Mesothelial cell of epicardium (in vitro differentiated cells): ENCODE results near the gene RAPGEF4. TPM values are rescaled to one million over a fixed set of nuclear protein-coding genes. Genes with fewer than 3 reads are reported as not detected.

Experiments
- DNase-seq, 2 experiments: peaks; one replicate each; pipeline ENCODE4 v3.0.0; 2021; ENCODE audit warnings: low spot score in 2 of 2; ENCODE audit not compliant: unreplicated experiment in 2 of 2
- H3K27ac Mint-ChIP-seq: 2 replicates; pipeline ENCODE4 v1.8.0; 2021; ENCODE audit warnings: mixed read lengths
- H3K27me3 Mint-ChIP-seq: 2 replicates; pipeline ENCODE4 v1.8.0; 2021; ENCODE audit warnings: low read depth, mixed read lengths
- H3K36me3 Mint-ChIP-seq: 2 replicates; pipeline ENCODE4 v1.8.0; 2021; ENCODE audit warnings: mixed read lengths
- H3K4me1 Mint-ChIP-seq: 2 replicates; pipeline ENCODE4 v1.8.0; 2021; ENCODE audit warnings: mixed read lengths
- H3K4me3 Mint-ChIP-seq: 2 replicates; pipeline ENCODE4 v1.8.0; 2021; ENCODE audit warnings: mild to moderate bottlenecking, moderate library complexity, mixed read lengths
- H3K9me3 Mint-ChIP-seq: 2 replicates; pipeline ENCODE4 v1.8.0; 2021; ENCODE audit warnings: mixed read lengths
- CTCF ChIP-seq: fragments of 200-600 bp; sonication (generic); IDR thresholded peaks from one replicate; pipeline ENCODE4 v1.5.0; 2021; ENCODE audit warnings: antibody characterized with exemption; ENCODE audit not compliant: unreplicated experiment
- total RNA-seq: library from RNA; stranded (reverse); gene quantifications from 3 replicates; pipeline ENCODE4 v1.2.1, GENCODE V29; 2021

The RAPGEF4 gene
- total RNA-seq, 1 donor from 2014 or later: 24.7 TPM

- Mint-ChIP-seq H3K36me3 (no peaks in the 10 kb centered on the region), H3K4me1 (peaks cover 24% of the 10 kb centered on the region), H3K9me3 (peaks cover 4% of the 10 kb centered on the region), H3K4me3 (no peak overlapping the region), H3K27me3 (no peaks in the 10 kb centered on the region), H3K27ac (no peak overlapping the region)
- DNase-seq: no peak
- no peak for TF ChIP-seq CTCF
These were observed 212.0 kb downstream of the RAPGEF4 start for GRCh38 chr2:172947461-172948153.

DNA sequence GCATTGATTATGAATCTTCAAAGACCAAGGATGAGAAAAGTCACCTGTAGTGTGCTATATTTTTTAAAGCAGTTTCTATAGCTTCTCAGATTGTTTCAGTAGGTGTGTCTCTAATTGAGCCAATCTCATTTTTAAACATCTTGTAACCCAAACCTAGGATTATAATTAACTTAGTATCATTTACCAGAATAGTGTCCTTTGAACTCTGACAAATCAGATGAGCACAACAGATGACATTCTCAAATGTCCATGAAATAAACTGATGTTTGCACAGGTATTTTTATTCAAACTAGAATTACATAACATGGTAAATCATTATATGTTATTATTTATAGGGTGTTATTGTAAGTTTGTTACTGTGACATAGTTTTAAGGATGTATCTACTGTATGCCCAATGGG, 213.9 kb downstream of the RAPGEF4 start:
- TF ChIP-seq CTCF: no peak

DNA sequence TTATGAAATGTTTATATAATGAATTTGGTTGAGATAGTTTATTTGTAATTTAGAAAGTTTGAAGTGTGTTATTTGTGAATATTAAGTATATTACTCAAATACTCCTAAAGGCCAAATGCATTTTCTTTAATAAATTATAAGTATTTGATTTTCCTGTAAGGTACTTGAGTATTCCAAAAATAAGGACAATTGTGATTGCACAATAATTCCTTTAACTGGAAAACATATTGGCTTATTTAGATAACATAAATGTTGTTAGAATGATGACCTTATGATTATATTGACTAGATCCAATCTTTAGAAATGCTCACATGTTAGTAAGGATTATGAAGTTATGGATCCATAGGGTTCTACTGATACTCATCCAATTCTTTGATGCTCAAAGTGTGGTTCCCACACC, 214.9 kb downstream of the RAPGEF4 start:
- Mint-ChIP-seq H3K4me3 (no peak overlapping the region), H3K27me3 (no peaks in the 10 kb centered on the region), H3K36me3 (no peaks in the 10 kb centered on the region), H3K27ac (no peak overlapping the region), H3K9me3 (peaks cover 4% of the 10 kb centered on the region), H3K4me1 (peaks cover 37% of the 10 kb centered on the region)
- no peak for TF ChIP-seq CTCF
- no peak for DNase-seq

More for the DNA sequence above, 213.9 kb downstream of the RAPGEF4 start:
- DNase-seq: no peak
- peak overlapping the region; percentile 4 for H3K27ac Mint-ChIP-seq
- peaks cover 4% of the 10 kb centered on the region for H3K9me3 Mint-ChIP-seq
- H3K27me3 Mint-ChIP-seq: no peaks in the 10 kb centered on the region
- H3K4me3 Mint-ChIP-seq: no peak overlapping the region
- peaks cover 37% of the 10 kb centered on the region for H3K4me1 Mint-ChIP-seq
- H3K36me3 Mint-ChIP-seq: no peaks in the 10 kb centered on the region

DNA sequence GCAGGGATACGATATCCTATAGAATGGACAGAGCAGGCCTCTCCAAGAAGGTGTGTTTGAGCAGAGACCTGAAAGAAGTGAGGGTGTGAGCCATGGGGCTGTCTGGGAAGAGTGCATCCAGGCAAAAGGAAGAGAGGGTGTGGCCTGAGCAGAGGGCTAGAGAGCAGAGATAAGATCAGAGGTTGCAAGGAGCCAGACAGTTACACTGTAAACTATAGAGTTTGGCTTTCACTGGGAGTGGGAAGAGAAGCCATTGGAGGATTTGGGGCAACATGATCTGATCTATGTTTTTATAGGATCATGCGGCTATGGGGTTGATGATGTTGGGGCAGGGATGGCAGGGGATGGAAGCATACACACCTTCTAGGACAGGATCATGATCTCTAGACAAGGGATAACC, 215.9 kb downstream of the RAPGEF4 start:
- Mint-ChIP-seq H3K36me3 (no peaks in the 10 kb centered on the region), H3K9me3 (peaks cover 4% of the 10 kb centered on the region), H3K4me1 (peaks cover 37% of the 10 kb centered on the region), H3K4me3 (no peak overlapping the region), H3K27me3 (no peaks in the 10 kb centered on the region), H3K27ac (no peak overlapping the region)
- TF ChIP-seq CTCF: no peak
- DNase-seq: no peak

- Mint-ChIP-seq H3K9me3 (peaks cover under 1% of the 10 kb centered on the region), H3K4me3 (no peak overlapping the region), H3K27ac (peak overlapping the region; percentile 88), H3K4me1 (peaks cover 37% of the 10 kb centered on the region), H3K27me3 (no peaks in the 10 kb centered on the region), H3K36me3 (no peaks in the 10 kb centered on the region)
- no peak for TF ChIP-seq CTCF
- no peak for DNase-seq
These were observed 217.8 kb downstream of the RAPGEF4 start for GRCh38 chr2:172953411-172953810.
